Stimulated activated CD4-positive, alpha-beta T cell treated with anti-CD3 and anti-CD28 coated beads, Interleukin-15, amount 100 ng/mL, for 1 hour (primary cell): ENCODE results near the gene RPGRIP1.
"Not testable (repeated sequence)": the region's sequence is repeated elsewhere in the genome, so short reads cannot be mapped to it uniquely, and the experiment has no call there.

Experiments used
- DNase-seq, 2 donors: peaks; one replicate each; pipeline ENCODE4 v3.0.0-alpha.2; 2020; ENCODE audit warnings: low read depth in 1 of 2, low spot score in 1 of 2

The RPGRIP1 gene

GRCh38 chr14:21279783-21280182 lies at the start of gene RPGRIP1:
Gene RPGRIP1, plus strand, starts transcription at chr14:21280083. Its CDS starts 7,894 bp downstream, at chr14:21287977.
- no peak for DNase-seq

GRCh38 chr14:21231020-21231652 lies 48.7 kb upstream of the RPGRIP1 start:
- DNase-seq, result no peak

- no peak for DNase-seq
These were observed 46.3 kb upstream of the RPGRIP1 start for GRCh38 chr14:21233457-21234076.

GRCh38 chr14:21234112-21234511 lies 45.8 kb upstream of the RPGRIP1 start:
- DNase-seq, result no peak

GRCh38 chr14:21236948-21237797 lies 42.7 kb upstream of the RPGRIP1 start:
- no peak for DNase-seq

GRCh38 chr14:21238823-21239518 lies 40.9 kb upstream of the RPGRIP1 start:
- DNase-seq, result no peak

- no peak for DNase-seq
These were observed 39.5 kb upstream of the RPGRIP1 start for GRCh38 chr14:21240417-21240816.

GRCh38 chr14:21241218-21241819 lies 38.6 kb upstream of the RPGRIP1 start:
- no peak for DNase-seq

GRCh38 chr14:21244544-21244943 lies 35.3 kb upstream of the RPGRIP1 start:
- DNase-seq, result no peak

GRCh38 chr14:21245813-21246212 lies 34.1 kb upstream of the RPGRIP1 start:
- no peak for DNase-seq

- DNase-seq, result no peak
These were observed 31.5 kb upstream of the RPGRIP1 start for GRCh38 chr14:21248338-21248737.

- no peak for DNase-seq
These were observed 31.0 kb upstream of the RPGRIP1 start for GRCh38 chr14:21248739-21249411.

GRCh38 chr14:21251215-21251614 lies 28.7 kb upstream of the RPGRIP1 start:
- DNase-seq, result no peak

- no peak for DNase-seq
These were observed 27.7 kb upstream of the RPGRIP1 start for GRCh38 chr14:21252149-21252548.

- no peak for DNase-seq
These were observed 24.3 kb upstream of the RPGRIP1 start for GRCh38 chr14:21255385-21256101.

- DNase-seq, result not testable (repeated sequence)
These were observed 23.8 kb upstream of the RPGRIP1 start for GRCh38 chr14:21256102-21256447.

- no peak for DNase-seq
These were observed 23.1 kb upstream of the RPGRIP1 start for GRCh38 chr14:21256539-21257393.

- DNase-seq, result no peak
These were observed 22.4 kb upstream of the RPGRIP1 start for GRCh38 chr14:21257394-21257909.
